Epithelial cell of prostate (primary cell): ENCODE results near the gene KCNH4.
"Not testable (repeated sequence)": the region's sequence is repeated elsewhere in the genome, so short reads cannot be mapped to it uniquely, and the experiment has no call there.

ENCODE experiments used
- DNase-seq: peaks from one replicate; pipeline ENCODE4 v3.0.0-alpha.2; 2011; ENCODE audit warnings: low read depth, low spot score
- H3K27ac ChIP-seq: fragments of 450-650 bp; 2 replicates; pipeline ENCODE4 v1.5.1; 2017; ENCODE audit warnings: mild to moderate bottlenecking

KCNH4 gene

DNA sequence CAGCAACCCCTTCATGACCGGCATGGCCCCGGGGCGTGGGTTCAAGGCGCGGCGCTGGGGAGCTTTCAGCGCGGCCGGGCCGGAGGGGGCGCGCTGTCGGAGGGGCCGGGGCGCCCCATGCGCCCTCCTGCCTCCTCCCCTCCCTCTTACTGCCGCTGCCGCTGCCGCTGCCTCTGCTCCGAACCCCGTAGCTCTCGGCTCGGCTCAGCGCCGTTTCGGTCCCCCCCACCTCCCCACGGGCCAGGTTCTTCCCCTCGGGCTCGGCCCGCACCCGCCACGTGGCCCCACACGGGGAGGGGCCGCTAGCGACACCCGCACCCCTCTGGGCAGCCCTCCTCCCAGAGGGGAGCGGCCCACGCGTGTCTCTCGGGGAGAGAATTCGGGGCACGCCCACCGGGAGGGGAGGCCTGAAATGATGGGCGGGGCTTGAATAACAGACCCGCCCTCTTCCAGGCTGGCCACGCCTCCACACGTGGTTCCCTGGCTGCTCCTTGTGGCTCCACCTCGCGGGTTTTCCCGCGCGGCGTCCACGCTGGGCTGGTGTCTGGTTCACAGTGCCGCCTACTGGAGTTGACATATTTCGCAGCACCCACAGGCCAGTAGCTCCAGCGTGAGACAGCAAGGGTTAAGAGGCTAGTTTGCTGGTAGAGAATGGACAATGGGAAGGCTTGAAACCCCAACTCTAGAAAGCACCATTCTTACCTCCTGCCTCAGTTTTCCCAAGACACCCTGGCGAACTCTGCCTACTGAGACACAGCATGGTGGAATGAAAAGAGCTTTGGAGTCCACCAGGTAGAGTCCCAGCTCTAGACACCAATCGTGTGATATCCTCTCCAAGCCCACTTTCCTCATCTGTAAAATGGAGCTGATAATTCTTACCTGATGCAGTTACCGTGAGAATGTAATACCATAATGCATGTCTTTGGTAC is at the start of gene KCNH4:
TSS of gene KCNH4 (minus strand) at position 221 of the 929 bp plus-strand sequence. CDS start at position 24, 197 bp downstream.
- peak; percentile 5 for DNase-seq
- H3K27ac ChIP-seq = no peak within 1 kb of the TSS

DNA sequence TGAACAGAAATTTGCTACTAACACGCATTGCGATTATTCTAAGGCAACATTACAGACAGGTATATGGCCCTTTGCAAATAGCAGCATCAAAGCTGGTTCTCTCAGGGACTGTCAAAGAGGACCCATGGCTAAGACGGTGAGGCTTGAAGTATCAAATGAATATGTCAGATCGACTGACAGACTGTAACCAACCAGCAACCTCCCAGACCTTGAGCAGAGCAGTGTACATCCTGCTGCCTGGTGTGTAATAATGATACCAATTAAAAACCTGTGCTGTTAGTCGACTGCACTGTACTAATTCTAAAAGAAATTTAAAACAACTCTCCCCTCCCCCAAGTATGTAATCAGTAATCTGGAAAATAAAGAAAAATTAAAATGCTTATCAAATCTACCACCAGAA is 49.3 kb upstream of the KCNH4 start:
- DNase-seq = no peak
- H3K27ac ChIP-seq = no peak overlapping the region

DNA sequence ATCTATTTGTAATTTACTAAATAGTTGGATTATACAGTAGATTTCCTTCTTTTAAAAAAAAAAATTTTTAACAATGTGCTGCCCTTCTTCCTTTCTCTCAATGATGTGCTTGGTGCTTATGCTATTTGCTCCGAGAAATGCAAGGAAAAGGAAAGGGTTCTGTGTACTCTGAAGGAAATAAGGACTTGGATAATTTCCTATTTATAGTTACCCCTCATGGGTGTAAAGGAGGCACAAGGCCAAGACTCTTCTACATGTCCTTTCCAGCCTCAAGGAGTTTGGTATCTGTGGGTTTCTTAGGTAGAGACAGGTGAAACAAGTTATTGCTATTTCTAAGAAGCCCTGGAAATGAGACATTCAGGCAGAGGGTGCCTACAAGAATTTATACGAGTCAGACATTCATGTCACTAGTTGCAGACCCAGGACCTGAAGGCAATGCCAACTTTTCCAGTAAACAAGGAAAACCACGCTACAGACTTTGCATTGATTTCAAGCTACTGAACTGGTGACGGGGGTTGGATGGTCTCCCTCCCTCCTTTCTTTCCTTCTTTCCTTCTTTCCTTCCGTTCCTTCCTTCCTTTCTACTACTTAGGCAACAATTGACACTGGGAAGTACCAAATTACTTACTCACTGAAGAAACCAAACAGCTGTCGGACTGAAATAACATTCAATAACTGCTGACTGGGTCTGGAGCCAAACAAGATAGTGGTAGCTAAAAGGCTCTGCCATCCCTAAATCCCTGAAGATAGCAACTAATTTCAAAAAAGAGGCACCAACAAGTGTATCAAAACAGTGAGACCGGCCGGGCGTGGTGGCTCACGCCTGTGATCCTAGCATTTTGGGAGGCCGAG is 47.1 kb upstream of the KCNH4 start:
- no peak overlapping the region for H3K27ac ChIP-seq

DNA sequence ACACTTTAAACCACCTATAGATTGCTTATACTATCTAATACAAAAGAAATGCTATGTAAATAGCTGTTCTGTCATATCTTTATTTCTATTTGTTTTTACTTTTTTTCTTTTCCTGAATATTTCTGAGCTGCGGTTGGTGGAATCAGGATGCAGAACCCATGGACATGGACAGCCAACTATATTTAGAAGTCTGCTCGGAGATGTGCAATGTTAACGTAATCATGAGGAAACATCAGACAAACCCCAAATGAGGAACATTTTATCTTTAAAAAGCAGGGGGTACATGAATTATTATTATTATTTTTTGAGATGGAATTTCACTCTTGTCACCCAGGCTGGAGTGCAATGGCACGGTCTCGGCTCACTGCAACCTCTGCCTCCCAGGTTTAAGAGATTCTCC is 44.7 kb upstream of the KCNH4 start:
- DNase-seq = no peak
- H3K27ac ChIP-seq = no peak overlapping the region

More for the DNA sequence above, 47.1 kb upstream of the KCNH4 start:
- DNase-seq = no peak

DNA sequence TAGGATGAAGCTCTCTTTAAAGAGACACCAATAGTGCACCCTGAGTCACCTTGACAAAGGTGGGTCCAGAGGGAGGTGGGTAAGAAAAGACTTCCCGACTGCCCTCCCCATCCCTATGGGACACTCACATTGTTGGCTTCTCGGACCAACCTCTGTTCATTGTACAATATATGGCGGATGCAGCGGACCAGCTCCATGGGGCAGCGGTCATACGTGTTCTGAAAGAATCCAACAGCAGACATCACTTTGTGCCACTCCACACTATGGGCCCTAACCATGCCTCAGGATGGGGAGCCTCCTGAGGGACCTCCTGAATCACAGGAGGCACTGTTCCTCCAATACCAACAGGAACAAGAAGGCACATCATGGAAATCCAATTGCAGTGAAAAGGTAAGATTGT is 43.7 kb upstream of the KCNH4 start:
- DNase-seq = no peak
- no peak overlapping the region for H3K27ac ChIP-seq

DNA sequence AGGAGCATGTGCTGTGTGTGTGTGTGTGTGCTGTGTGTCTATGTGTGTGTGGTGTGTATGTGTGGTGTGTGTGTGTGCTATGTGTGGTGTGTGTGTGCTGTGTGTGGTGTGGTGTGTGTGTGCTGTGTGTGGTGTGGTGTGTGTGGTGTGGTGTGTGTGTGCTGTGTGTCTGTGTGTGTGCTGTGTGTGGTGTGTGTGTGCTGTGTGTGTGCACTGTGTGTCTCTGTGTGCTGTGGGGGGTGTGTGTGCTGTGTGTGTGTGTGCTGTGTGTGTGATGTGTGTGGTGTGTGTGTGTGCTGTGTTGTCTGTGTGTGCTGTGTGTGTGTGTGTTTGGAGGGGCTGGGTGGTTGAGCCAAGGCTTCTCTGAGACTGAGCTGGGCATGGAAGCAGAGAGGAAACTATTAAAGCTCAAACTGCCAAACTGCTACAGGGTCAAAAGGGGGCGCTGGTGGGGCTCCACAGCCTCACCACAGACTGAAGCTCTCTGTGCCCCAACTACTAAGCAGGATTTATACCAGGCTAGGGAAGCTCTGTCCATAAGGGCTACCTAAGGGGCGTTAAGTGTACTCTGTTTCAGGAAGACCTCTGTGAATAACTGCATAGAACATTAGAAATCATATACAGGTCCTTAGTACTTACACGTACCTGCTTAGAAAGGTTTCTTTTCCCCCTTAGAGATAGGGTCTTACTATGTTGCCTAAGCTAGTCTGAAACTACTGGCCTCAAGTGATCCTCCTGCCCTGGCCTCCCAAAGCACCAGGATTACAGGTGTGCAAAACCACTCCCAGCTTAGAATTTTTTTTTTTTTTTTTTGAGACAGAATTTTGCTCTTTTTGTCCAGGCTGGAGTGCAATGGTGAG is 41.2 kb upstream of the KCNH4 start:
- no peak for DNase-seq

DNA sequence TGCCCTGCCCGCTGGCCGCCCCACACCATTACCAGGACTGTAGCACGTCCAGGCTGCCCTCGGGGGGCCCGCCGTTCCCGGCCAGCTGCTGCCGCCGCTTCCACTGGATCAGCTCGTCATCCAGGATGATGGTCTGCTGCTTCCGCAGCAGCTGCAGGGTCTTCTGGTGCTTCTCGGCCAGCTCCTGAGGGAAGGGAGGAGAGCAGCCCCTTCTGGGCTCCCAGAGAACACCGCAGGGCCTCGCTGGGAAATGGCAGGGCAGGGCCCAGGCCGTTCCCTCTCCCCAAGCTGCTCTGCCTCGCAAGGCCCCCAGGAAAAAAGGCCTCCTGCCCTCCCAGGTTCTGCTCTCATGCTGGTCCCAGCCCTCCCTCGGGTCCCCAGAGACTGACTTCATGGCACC is 38.3 kb upstream of the KCNH4 start:
- DNase-seq, H3K27ac ChIP-seq: not testable (repeated sequence)

More for the DNA sequence above, 41.2 kb upstream of the KCNH4 start:
- H3K27ac ChIP-seq = no peak overlapping the region

DNA sequence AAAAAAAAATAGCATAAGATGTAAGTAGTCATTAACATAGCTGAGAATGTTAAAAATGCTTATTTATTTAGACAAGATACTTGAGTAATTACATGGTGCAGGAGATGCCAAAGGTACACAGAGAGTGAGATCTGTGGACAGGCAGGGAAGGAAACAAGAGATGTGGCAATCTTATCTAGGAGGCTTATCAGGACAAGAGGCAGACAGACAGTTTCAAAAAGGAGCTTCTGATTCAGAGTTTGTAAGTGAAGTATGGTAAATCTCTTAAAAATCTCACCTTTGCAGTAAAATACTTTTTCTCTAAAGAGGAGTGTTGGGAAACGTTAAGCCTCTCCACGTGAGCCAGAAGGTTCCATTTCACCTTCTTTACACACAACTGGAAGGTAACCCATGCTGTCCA is 33.2 kb upstream of the KCNH4 start:
- DNase-seq = no peak
- H3K27ac ChIP-seq = no peak overlapping the region

DNA sequence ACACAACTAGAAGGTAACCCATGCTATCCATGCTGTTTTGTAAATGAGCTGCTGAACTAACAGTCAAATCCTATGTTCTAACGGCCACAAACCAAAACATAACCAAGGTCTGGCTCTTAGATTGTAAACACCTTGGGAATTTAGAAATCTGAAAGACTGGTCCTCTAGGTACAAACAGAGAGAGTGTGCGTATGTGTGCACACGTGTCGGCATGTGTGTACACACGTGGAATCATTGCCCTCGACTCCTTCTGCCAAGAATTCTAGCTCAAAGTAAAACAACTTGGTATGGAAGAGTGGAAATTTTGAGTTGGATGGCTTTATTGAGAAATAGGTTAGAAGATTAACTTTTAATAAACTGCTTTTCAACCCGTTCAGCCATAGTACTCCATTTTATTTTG is 31.4 kb upstream of the KCNH4 start:
- no peak for DNase-seq
- H3K27ac ChIP-seq = no peak overlapping the region

DNA sequence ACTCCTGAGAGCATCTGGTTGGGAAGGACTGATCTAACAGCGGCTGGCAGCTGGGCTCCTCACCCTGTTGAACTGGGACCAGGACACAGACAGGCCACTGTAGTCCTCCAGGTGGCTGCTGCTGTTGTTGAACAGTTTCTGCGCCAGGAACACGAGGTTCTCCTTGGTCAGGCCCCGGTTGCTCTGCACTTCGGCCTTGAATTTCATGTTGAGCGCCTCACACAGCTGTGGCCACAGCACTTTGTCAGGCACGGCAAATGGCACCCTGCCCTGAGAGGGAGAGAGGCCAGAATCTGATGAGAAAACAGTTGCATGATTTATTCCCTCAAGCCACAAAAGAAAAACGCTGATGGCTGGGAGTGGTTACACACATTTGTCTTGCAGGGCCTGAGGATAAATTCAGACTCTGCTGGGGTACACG is 31.0 kb upstream of the KCNH4 start:
- not testable (repeated sequence) for DNase-seq, H3K27ac ChIP-seq

DNA sequence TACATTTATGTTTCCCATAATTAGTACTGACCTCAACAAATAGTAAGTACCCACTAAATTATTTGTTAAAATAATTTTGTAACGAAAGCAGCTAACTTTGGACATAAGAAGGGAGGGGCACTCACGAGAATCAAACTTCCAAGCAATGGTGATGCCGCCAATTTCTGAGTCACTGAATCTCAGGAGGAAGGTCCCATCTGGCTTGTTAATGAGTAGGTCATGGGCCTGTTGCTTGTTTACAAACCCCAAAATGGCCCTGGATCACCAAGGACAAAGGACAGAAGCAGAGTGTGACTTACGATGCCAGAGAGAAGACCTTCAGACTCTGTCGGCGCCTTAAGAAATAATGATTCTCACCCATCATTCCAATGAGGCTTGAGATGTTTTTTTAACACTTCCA is 29.1 kb upstream of the KCNH4 start:
- no peak overlapping the region for H3K27ac ChIP-seq
- no peak for DNase-seq

DNA sequence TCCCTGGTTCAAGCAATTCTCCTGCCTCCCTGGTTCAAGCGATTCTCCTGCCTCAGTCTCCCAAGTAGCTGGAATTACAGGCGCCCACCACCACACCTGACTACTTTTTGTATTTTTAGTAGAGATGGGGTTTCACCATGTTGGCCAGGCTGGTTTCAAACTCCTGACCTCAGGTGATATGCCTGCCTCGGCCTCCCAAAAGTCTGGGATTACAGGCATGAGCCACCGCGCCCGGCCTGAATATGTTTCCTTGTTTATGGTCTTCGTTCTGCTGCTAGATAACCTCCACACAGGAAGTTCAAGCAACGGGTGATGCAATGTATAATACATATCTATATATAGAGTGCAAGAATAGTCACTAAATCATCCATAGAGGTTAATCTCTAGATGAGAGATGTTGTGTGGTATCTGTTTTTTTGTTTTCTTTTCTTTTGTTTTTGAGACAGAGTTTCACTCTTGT is 25.2 kb upstream of the KCNH4 start:
- DNase-seq, H3K27ac ChIP-seq: not testable (repeated sequence)

DNA sequence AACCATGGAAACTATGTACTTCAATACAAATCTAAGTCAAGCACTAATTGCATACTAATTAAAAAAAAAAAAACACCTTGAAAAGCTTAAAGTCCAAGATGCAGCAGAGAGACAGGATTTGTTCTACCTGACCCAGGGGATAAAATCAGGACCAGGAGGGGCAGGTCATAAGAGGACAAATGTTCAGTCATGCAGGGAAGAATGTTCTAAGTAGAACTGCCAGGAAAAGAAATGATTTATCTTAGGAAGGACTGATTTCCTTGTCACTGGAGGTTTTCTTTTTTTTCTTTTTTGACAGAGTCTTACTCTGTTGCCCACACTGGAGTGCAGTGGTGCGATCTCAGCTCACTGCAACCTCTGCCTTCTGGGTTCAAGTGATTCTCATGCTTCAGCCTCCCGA is 22.4 kb upstream of the KCNH4 start:
- no peak for DNase-seq

DNA sequence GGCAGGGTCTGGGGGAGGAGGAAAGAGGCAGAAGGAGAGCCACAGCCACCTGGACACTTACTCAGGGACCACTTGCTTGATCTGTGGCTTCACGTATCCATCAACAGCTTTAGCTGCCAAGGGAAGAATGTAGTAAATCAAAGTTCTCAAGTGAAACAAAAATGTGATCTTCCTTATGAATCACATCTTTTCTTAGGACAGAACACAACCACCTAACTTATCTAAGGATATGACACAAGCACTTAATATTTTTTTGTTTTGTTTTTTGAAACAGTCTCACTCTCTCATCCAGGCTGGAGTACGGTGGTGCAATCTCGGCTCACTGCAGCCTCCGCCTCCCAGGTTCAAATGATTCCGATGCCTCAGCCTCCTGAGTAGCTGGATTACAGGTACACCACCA is 21.8 kb upstream of the KCNH4 start:
- DNase-seq = no peak
- H3K27ac ChIP-seq = no peak overlapping the region

More for the DNA sequence above, 22.4 kb upstream of the KCNH4 start:
- no peak overlapping the region for H3K27ac ChIP-seq

DNA sequence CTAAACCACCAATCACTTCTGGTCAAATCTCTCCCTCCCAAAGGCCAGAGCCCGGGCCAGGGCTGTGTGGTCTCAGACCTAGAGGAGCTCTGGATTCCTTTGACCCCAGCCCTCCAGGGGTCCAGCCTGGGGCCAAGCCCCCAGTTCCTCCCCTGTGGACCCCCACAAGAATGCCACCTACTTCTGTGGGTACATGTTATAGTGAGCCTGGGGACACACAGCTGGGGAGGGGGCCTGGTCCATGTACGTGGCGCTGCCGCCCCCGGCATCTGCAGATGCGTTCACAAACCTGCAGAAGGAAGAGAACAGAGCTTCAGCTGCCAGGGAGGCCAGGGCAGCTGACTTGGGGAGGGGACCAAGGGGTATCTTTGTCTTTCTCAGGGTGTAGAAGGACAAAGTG is 21.2 kb upstream of the KCNH4 start:
- H3K27ac ChIP-seq = no peak overlapping the region
- DNase-seq = no peak

DNA sequence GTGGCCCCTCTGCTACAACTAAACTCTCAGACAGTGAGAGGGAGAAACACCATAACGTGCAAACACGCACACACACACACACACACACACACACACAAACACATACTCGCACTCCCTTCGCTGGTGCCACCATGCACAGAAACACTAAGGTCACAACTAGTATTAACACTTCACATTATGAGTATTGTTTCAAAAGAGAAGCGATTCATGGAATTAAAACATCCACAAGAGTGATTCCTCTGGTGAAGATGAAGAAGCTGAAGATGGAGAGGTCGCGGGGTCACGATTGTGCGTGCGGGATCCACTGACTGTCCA is 20.5 kb upstream of the KCNH4 start:
- H3K27ac ChIP-seq = no peak overlapping the region
- no peak for DNase-seq

DNA sequence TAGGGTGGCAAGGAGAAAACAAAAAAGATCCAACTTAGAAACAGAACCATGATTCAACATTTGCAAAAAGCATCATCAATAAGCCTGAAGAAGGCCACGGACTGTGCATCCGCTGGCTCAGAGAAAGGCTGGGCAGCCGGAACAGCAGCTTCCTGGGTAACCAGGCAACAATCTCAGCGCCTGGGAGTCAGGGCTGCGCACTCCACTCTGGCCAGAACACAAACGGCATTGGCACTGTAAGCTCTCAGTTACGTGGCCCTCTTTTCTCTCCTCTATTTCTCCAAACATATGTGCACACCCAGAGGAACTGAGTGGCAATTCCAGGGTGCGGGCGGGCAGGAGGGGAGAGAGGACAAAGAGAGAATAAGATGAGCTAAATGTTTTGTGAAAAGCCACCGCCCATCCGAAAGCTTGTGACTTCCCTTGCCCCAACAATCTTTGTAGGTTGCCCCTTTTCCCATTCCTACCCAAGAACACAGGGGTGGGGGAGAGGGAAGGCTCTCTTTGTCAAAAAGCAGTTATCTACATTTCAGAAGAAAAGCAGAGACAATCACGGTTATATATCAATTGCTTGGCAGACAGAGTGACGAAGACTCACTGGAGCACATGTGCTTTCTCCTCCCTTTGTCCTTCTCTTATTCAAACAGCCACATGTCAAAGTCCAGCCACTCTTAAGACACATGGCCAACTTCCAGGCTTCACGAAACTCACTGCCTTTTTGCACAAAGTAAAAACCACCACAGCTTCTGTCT is 19.9 kb upstream of the KCNH4 start:
- no peak for DNase-seq
- H3K27ac ChIP-seq = no peak overlapping the region

DNA sequence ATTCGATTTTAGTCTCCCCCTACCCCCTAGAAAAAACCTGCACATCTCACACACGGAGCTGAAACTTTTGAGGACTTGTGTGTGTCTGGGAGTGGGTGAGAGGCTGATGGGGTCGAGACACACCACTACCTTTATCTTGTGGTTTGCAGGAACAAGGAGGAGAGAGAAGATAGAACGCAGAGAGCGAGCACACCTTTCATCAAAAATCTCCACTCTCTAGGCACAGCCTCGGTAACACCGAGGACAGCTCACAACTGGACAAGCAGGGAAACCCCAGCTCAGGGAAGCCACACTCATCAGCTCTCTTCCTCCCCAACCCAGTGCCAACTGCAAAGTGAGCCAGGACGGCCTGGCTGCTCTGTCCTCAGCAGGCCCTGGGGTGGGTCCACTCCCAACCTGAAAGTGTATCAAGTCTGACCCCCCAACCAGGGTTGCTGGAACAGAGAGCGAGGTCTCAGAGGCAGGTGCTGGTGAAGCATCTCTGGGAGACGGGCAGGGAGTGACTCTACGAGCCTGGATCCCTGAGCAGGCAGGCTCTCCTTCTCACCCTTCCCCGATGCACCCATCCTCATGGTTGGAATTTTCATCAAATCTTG is 18.6 kb upstream of the KCNH4 start:
- no peak overlapping the region for H3K27ac ChIP-seq
- no peak for DNase-seq

DNA sequence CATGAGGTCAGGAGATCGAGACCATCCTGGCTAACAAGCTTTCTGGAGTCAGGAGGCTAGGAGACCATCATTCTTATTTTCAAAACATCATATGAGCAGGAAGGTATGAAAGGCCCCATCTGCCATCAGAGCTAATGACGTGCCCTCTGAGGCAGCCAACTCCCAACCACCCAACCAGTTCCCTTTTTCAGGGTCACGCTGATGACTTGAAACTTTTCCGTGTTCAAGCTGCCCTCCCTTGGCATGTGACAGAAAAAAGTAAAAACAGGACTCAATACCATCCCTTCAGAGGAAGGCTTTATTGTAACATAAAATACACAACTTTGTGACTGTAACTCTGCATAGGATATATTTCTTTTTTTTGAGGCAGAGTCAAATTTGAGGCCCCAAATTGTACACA is 18.0 kb upstream of the KCNH4 start:
- DNase-seq = no peak
- no peak overlapping the region for H3K27ac ChIP-seq
